HEK293 (cell line): ENCODE data around the gene RBM14.

ENCODE experiments used
- GLIS2 ChIP-seq: fragments of 450-650 bp; formaldehyde crosslinking; IDR thresholded peaks from 2 replicates; pipeline ENCODE4 v1.5.1; 2016; ENCODE audit warnings: missing biosample characterization, missing genetic modification characterization
- KLF10 ChIP-seq: fragments of 450-650 bp; IDR thresholded peaks from 2 replicates; pipeline ENCODE4 v1.5.1; 2018; ENCODE audit warnings: missing biosample characterization, mild to moderate bottlenecking, missing genetic modification characterization
- MZF1 ChIP-seq: fragments of 450-650 bp; formaldehyde crosslinking; IDR thresholded peaks from 2 replicates; pipeline ENCODE4 v1.5.1; 2017; ENCODE audit warnings: missing biosample characterization, missing genetic modification characterization, borderline replicate concordance
- SETDB1 ChIP-seq: IDR thresholded peaks from one replicate; pipeline ENCODE4 v1.6.1; 2017; ENCODE audit warnings: mild to moderate bottlenecking, low read length, moderate library complexity, mixed read lengths; ENCODE audit not compliant: insufficient read length
- SP7 ChIP-seq: fragments of 450-650 bp; formaldehyde crosslinking; IDR thresholded peaks from 2 replicates; pipeline ENCODE4 v1.5.1; 2016; ENCODE audit warnings: missing biosample characterization, missing genetic modification characterization
- YY2 ChIP-seq: fragments of 450-650 bp; formaldehyde crosslinking; IDR thresholded peaks from 2 replicates; pipeline ENCODE4 v1.5.1; 2016; ENCODE audit warnings: missing biosample characterization, missing genetic modification characterization
- ZBTB1 ChIP-seq: fragments of 450-650 bp; formaldehyde crosslinking; IDR thresholded peaks from 2 replicates; pipeline ENCODE4 v1.5.1; 2016; ENCODE audit warnings: missing biosample characterization, missing genetic modification characterization
- ZBTB17 ChIP-seq: fragments of 450-650 bp; formaldehyde crosslinking; IDR thresholded peaks from 2 replicates; pipeline ENCODE4 v1.5.1; 2016; ENCODE audit warnings: missing biosample characterization, missing genetic modification characterization
- ZBTB21 ChIP-seq: fragments of 450-650 bp; formaldehyde crosslinking; IDR thresholded peaks from 2 replicates; pipeline ENCODE4 v1.5.1; 2017; ENCODE audit warnings: missing biosample characterization, missing genetic modification characterization
- ZEB2 ChIP-seq: fragments of 450-650 bp; formaldehyde crosslinking; IDR thresholded peaks from 2 replicates; pipeline ENCODE4 v1.5.1; 2016; ENCODE audit warnings: missing biosample characterization, missing genetic modification characterization
- ZNF112 ChIP-seq: fragments of 450-650 bp; formaldehyde crosslinking; IDR thresholded peaks from 2 replicates; pipeline ENCODE4 v1.5.0; 2017; ENCODE audit warnings: missing biosample characterization, missing genetic modification characterization
- ZNF121 ChIP-seq: fragments of 450-650 bp; formaldehyde crosslinking; IDR thresholded peaks from 2 replicates; pipeline ENCODE4 v1.5.1; 2016; ENCODE audit warnings: missing biosample characterization, missing genetic modification characterization
- ZNF174 ChIP-seq: fragments of 450-650 bp; formaldehyde crosslinking; IDR thresholded peaks from 2 replicates; pipeline ENCODE4 v1.5.0; 2017; ENCODE audit warnings: missing biosample characterization, mild to moderate bottlenecking, missing genetic modification characterization
- ZNF221 ChIP-seq: fragments of 450-650 bp; formaldehyde crosslinking; IDR thresholded peaks from 2 replicates; pipeline ENCODE4 v1.5.1; 2017; ENCODE audit warnings: missing biosample characterization, missing genetic modification characterization, borderline replicate concordance
- ZNF23 ChIP-seq: fragments of 450-650 bp; formaldehyde crosslinking; IDR thresholded peaks from 2 replicates; pipeline ENCODE4 v1.5.1; 2016; ENCODE audit warnings: missing biosample characterization, missing genetic modification characterization, borderline replicate concordance
- ZNF239 ChIP-seq: fragments of 450-650 bp; formaldehyde crosslinking; IDR thresholded peaks from 2 replicates; pipeline ENCODE4 v1.5.1; 2016; ENCODE audit warnings: missing biosample characterization, missing genetic modification characterization
- ZNF391 ChIP-seq: fragments of 450-650 bp; formaldehyde crosslinking; IDR thresholded peaks from 2 replicates; pipeline ENCODE4 v1.5.1; 2016; ENCODE audit warnings: low read depth, missing biosample characterization, missing genetic modification characterization, borderline replicate concordance
- ZNF394 ChIP-seq: fragments of 450-650 bp; formaldehyde crosslinking; IDR thresholded peaks from 2 replicates; pipeline ENCODE4 v1.5.1; 2016; ENCODE audit warnings: missing biosample characterization, missing genetic modification characterization, mild to moderate bottlenecking, moderate library complexity, borderline replicate concordance
- ZNF530 ChIP-seq: fragments of 450-650 bp; formaldehyde crosslinking; IDR thresholded peaks from 2 replicates; pipeline ENCODE4 v1.5.1; 2016; ENCODE audit warnings: low read depth, missing biosample characterization, missing genetic modification characterization
- ZNF600 ChIP-seq: fragments of 450-650 bp; formaldehyde crosslinking; IDR thresholded peaks from 2 replicates; pipeline ENCODE4 v1.5.1; 2016; ENCODE audit warnings: missing biosample characterization, missing genetic modification characterization
- ZNF658 ChIP-seq: fragments of 450-650 bp; formaldehyde crosslinking; IDR thresholded peaks from 2 replicates; pipeline ENCODE4; 2016; ENCODE audit warnings: missing biosample characterization, missing genetic modification characterization
- ZNF768 ChIP-seq: fragments of 450-650 bp; formaldehyde crosslinking; IDR thresholded peaks from 2 replicates; pipeline ENCODE4 v1.5.1; 2018; ENCODE audit warnings: missing biosample characterization, mild to moderate bottlenecking, missing genetic modification characterization
- ZNF776 ChIP-seq: fragments of 450-650 bp; formaldehyde crosslinking; IDR thresholded peaks from 2 replicates; pipeline ENCODE4 v1.5.0; 2017; ENCODE audit warnings: missing biosample characterization, missing genetic modification characterization, borderline replicate concordance
- ZNF830 ChIP-seq: fragments of 450-650 bp; IDR thresholded peaks from 2 replicates; pipeline ENCODE4 v1.5.0; 2018; ENCODE audit warnings: missing biosample characterization, missing genetic modification characterization, low read depth, mild to moderate bottlenecking, moderate library complexity
- TF ChIP-seq, protein P1 (sequence below): fragments of 450-650 bp; formaldehyde crosslinking; IDR thresholded peaks from 2 replicates; pipeline ENCODE4 v1.5.1; 2016; ENCODE audit warnings: missing biosample characterization, missing genetic modification characterization, low read depth
- TF ChIP-seq, protein P2 (sequence below): fragments of 450-650 bp; formaldehyde crosslinking; IDR thresholded peaks from 2 replicates; pipeline ENCODE4 v1.5.1; 2016; ENCODE audit warnings: missing biosample characterization, missing genetic modification characterization
- TF ChIP-seq, protein P3 (sequence below): fragments of 450-650 bp; formaldehyde crosslinking; IDR thresholded peaks from 2 replicates; pipeline ENCODE4 v1.5.1; 2017; ENCODE audit warnings: missing biosample characterization, missing genetic modification characterization
- TF ChIP-seq, protein P4 (sequence below): fragments of 450-650 bp; IDR thresholded peaks from 2 replicates; pipeline ENCODE4 v1.5.1; 2018; ENCODE audit warnings: missing biosample characterization, missing genetic modification characterization
- TF ChIP-seq, protein P5 (sequence below): fragments of 450-650 bp; formaldehyde crosslinking; IDR thresholded peaks from 2 replicates; pipeline ENCODE4 v1.5.1; 2016; ENCODE audit warnings: missing biosample characterization, missing genetic modification characterization
- TF ChIP-seq, protein P6 (sequence below): fragments of 450-650 bp; formaldehyde crosslinking; IDR thresholded peaks from 2 replicates; pipeline ENCODE4 v1.5.1; 2017; ENCODE audit warnings: missing biosample characterization, missing genetic modification characterization

The RBM14 gene

DNA sequence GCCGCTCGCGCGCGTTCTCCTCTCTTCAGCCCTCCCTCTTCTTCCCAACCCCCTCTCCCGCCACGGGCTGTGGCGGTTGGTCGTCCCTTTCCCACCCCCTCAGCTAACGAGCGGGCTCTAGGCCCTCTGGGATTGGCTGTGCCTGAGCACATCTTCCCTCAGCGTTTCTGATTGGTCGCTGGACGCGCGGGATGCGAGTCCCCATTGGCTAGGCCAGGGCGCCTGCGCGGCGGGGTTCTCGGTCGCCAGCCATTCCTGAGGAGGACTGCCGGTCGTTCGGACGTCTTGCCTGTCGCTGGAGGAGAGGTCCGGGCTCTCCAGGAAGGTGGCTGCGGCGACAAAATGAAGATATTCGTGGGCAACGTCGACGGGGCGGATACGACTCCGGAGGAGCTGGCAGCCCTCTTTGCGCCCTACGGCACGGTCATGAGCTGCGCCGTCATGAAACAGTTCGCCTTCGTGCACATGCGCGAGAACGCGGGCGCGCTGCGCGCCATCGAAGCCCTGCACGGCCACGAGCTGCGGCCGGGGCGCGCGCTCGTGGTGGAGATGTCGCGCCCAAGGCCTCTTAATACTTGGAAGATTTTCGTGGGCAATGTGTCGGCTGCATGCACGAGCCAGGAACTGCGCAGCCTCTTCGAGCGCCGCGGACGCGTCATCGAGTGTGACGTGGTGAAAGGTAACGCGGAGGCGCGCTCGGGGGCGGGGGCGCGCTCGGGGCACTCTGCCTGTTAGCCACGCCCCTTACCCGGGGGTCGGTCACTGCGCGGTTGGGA is at the start of gene RBM14 (continued):
- TF ChIP-seq, protein P1, sequence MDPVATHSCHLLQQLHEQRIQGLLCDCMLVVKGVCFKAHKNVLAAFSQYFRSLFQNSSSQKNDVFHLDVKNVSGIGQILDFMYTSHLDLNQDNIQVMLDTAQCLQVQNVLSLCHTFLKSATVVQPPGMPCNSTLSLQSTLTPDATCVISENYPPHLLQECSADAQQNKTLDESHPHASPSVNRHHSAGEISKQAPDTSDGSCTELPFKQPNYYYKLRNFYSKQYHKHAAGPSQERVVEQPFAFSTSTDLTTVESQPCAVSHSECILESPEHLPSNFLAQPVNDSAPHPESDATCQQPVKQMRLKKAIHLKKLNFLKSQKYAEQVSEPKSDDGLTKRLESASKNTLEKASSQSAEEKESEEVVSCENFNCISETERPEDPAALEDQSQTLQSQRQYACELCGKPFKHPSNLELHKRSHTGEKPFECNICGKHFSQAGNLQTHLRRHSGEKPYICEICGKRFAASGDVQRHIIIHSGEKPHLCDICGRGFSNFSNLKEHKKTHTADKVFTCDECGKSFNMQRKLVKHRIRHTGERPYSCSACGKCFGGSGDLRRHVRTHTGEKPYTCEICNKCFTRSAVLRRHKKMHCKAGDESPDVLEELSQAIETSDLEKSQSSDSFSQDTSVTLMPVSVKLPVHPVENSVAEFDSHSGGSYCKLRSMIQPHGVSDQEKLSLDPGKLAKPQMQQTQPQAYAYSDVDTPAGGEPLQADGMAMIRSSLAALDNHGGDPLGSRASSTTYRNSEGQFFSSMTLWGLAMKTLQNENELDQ (tag by site-specific recombination) = no peak
- no peak for TF ChIP-seq ZNF776 (tag by site-specific recombination)
- peak; percentile 64; the same call in 1 of the 2 replicates for TF ChIP-seq ZBTB21 (tag by site-specific recombination)
- TF ChIP-seq ZNF221 (tag by site-specific recombination) = no peak
- TF ChIP-seq GLIS2 (tag by site-specific recombination) = peak; percentile 77
- 0 out of 2 replicates have a peak, but pooled peaks have one; percentile 54 for TF ChIP-seq KLF10 (tag by site-specific recombination)
- TF ChIP-seq, protein P2, sequence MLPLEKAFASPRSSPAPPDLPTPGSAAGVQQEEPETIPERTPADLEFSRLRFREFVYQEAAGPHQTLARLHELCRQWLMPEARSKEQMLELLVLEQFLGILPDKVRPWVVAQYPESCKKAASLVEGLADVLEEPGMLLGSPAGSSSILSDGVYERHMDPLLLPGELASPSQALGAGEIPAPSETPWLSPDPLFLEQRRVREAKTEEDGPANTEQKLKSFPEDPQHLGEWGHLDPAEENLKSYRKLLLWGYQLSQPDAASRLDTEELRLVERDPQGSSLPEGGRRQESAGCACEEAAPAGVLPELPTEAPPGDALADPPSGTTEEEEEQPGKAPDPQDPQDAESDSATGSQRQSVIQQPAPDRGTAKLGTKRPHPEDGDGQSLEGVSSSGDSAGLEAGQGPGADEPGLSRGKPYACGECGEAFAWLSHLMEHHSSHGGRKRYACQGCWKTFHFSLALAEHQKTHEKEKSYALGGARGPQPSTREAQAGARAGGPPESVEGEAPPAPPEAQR (tag by site-specific recombination) = no peak
- TF ChIP-seq SETDB1 = no peak
- TF ChIP-seq ZEB2 (tag by site-specific recombination) = peak; percentile 72
- TF ChIP-seq ZNF112 (tag by site-specific recombination) = no peak
- TF ChIP-seq, protein P3, sequence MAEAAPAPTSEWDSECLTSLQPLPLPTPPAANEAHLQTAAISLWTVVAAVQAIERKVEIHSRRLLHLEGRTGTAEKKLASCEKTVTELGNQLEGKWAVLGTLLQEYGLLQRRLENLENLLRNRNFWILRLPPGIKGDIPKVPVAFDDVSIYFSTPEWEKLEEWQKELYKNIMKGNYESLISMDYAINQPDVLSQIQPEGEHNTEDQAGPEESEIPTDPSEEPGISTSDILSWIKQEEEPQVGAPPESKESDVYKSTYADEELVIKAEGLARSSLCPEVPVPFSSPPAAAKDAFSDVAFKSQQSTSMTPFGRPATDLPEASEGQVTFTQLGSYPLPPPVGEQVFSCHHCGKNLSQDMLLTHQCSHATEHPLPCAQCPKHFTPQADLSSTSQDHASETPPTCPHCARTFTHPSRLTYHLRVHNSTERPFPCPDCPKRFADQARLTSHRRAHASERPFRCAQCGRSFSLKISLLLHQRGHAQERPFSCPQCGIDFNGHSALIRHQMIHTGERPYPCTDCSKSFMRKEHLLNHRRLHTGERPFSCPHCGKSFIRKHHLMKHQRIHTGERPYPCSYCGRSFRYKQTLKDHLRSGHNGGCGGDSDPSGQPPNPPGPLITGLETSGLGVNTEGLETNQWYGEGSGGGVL (tag by site-specific recombination) = peak; percentile 95
- no peak for TF ChIP-seq ZNF658
- TF ChIP-seq ZNF239 (tag by site-specific recombination) = no peak
- TF ChIP-seq ZNF391 (tag by site-specific recombination) = peak; percentile 79; the same call in 1 of the 2 replicates
- TF ChIP-seq ZNF530 (tag by site-specific recombination) = no peak
- no peak for TF ChIP-seq ZBTB1 (tag by site-specific recombination)
- TF ChIP-seq ZBTB17 (tag by site-specific recombination) = peak; percentile 79
- peak; percentile 55; the same call in 1 of the 2 replicates for TF ChIP-seq YY2
- TF ChIP-seq ZNF174 = no peak
- TF ChIP-seq SP7 (tag by site-specific recombination) = peak; percentile 44
- TF ChIP-seq ZNF600 = peak; percentile 88
- TF ChIP-seq, protein P4, sequence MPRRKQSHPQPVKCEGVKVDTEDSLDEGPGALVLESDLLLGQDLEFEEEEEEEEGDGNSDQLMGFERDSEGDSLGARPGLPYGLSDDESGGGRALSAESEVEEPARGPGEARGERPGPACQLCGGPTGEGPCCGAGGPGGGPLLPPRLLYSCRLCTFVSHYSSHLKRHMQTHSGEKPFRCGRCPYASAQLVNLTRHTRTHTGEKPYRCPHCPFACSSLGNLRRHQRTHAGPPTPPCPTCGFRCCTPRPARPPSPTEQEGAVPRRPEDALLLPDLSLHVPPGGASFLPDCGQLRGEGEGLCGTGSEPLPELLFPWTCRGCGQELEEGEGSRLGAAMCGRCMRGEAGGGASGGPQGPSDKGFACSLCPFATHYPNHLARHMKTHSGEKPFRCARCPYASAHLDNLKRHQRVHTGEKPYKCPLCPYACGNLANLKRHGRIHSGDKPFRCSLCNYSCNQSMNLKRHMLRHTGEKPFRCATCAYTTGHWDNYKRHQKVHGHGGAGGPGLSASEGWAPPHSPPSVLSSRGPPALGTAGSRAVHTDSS = no peak
- no peak for TF ChIP-seq ZNF768 (tag by site-specific recombination)
- no peak for TF ChIP-seq ZNF23 (tag by site-specific recombination)
- TF ChIP-seq ZNF830 (tag by site-specific recombination) = no peak
- no peak for TF ChIP-seq ZNF394 (tag by site-specific recombination)
- TF ChIP-seq, protein P5, sequence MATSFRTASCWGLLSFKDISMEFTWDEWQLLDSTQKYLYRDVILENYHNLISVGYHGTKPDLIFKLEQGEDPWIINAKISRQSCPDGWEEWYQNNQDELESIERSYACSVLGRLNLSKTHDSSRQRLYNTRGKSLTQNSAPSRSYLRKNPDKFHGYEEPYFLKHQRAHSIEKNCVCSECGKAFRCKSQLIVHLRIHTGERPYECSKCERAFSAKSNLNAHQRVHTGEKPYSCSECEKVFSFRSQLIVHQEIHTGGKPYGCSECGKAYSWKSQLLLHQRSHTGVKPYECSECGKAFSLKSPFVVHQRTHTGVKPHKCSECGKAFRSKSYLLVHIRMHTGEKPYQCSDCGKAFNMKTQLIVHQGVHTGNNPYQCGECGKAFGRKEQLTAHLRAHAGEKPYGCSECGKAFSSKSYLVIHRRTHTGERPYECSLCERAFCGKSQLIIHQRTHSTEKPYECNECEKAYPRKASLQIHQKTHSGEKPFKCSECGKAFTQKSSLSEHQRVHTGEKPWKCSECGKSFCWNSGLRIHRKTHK (tag by site-specific recombination) = no peak
- TF ChIP-seq MZF1 (tag by site-specific recombination) = no peak
- no peak for TF ChIP-seq ZNF121 (tag by site-specific recombination)
- TF ChIP-seq, protein P6, sequence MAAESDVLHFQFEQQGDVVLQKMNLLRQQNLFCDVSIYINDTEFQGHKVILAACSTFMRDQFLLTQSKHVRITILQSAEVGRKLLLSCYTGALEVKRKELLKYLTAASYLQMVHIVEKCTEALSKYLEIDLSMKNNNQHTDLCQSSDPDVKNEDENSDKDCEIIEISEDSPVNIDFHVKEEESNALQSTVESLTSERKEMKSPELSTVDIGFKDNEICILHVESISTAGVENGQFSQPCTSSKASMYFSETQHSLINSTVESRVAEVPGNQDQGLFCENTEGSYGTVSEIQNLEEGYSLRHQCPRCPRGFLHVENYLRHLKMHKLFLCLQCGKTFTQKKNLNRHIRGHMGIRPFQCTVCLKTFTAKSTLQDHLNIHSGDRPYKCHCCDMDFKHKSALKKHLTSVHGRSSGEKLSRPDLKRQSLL (tag by site-specific recombination) = no peak
